K562 (cell line): ENCODE results near the gene TGFBR3L. TPM values are rescaled to one million over a fixed set of nuclear protein-coding genes. Genes with fewer than 3 reads are reported as not detected.

ENCODE experiments used
- ATAC-seq: fragments of 200-7000 bp; cut with Tn5 transposase; 3 replicates; pipeline ENCODE4 v1.9.1; 2020; ENCODE audit warnings: moderate library complexity
- BruUV-seq: library from RNA; stranded (reverse); fragments of 400-500 nt; replicated peaks from 2 replicates; lab custom pipeline; 2021; lab: Mats Ljungman, UMichigan
- CTCF ChIA-PET: fragments of 300-600 bp; formaldehyde crosslinking; extraction: SDS; loops from one replicate; lab custom pipeline; 2021; ENCODE audit warnings: low intra/inter-chr PET ratio; lab: Yijun Ruan, JAX
- POLR2A ChIA-PET: fragments of 300-600, 350-650 bp; sonication (Branson Sonifier 250); formaldehyde crosslinking; extraction: SDS; loops from one replicate; lab custom pipeline; 2021; ENCODE audit warnings: antibody characterized with exemption, inconsistent platforms; lab: Yijun Ruan, JAX
- DNase-seq, 4 experiments: peaks; one replicate each; pipeline versions ENCODE4 v3.0.0 to v3.0.0-alpha.2; 2011 to 2018; ENCODE audit warnings: low spot score in 3 of 4, mixed read lengths in 3 of 4; ENCODE audit errors: extremely low read depth in 1 of 4
- FAIRE-seq: peaks from 2 replicates; lab custom pipeline; 2011; peaks lifted over from hg19 to GRCh38; lab: Jason Lieb, UNC
- H2AFZ ChIP-seq: 2 replicates; pipeline ENCODE4 v1.6.0; 2011; ENCODE audit warnings: low read depth, low read length, control low read depth, inconsistent platforms
- H3K27ac ChIP-seq: fragments of 200-600 bp; 3 replicates; pipeline ENCODE4 v1.8.0; 2011; ENCODE audit warnings: low read depth, mild to moderate bottlenecking, control low read depth, inconsistent platforms, low read length, moderate library complexity, mixed read lengths; ENCODE audit errors: extremely low read depth
- H3K27me3 ChIP-seq, 2 experiments: fragments of 300-600 bp in 1 of 2; 2 replicates in 1 of 2; 3 replicates in 1 of 2; pipeline versions ENCODE4 v1.6.0 to v1.8.0; 2011; ENCODE audit warnings: inconsistent platforms in 2 of 2, low read length in 2 of 2, mild to moderate bottlenecking in 1 of 2, mixed read lengths in 1 of 2, moderate library complexity in 1 of 2; ENCODE audit not compliant: control insufficient read depth in 2 of 2, insufficient read depth in 2 of 2
- H3K36me3 ChIP-seq: fragments of 300-600 bp; 3 replicates; pipeline ENCODE4 v1.8.0; 2011; ENCODE audit warnings: mild to moderate bottlenecking, low read length, inconsistent platforms; ENCODE audit not compliant: control insufficient read depth, insufficient read depth
- H3K4me1 ChIP-seq, 2 experiments: fragments of 200-600 bp in 1 of 2; replicated peaks in 1 of 2; 2 replicates in 1 of 2; 3 replicates in 1 of 2; pipeline versions ENCODE4 v1.5.1 to v1.8.0; 2011; ENCODE audit warnings: inconsistent platforms in 2 of 2, low read length in 2 of 2, mild to moderate bottlenecking in 1 of 2, mixed read lengths in 1 of 2, moderate library complexity in 1 of 2; ENCODE audit not compliant: control insufficient read depth in 2 of 2, insufficient read depth in 2 of 2
- H3K4me2 ChIP-seq: 2 replicates; pipeline ENCODE4 v1.6.1; 2011; ENCODE audit warnings: low read length, control low read depth, inconsistent platforms, mixed read lengths; ENCODE audit not compliant: insufficient read depth
- H3K4me3 ChIP-seq: fragments of 200-600 bp; sonication (generic), shearing (Covaris generic); 2 replicates; pipeline ENCODE4 v1.5.1; 2016; ENCODE audit warnings: control low read depth, inconsistent platforms
- H3K79me2 ChIP-seq: fragments of 200-600 bp; 3 replicates; pipeline ENCODE4 v1.8.0; 2011; ENCODE audit warnings: low read length, inconsistent platforms; ENCODE audit not compliant: control insufficient read depth, insufficient read depth
- H3K9ac ChIP-seq, 2 experiments: 2 replicates each; pipeline versions ENCODE4 v1.6.0 to v1.6.1; 2011; ENCODE audit warnings: low read depth in 2 of 2, low read length in 2 of 2, control low read depth in 1 of 2, inconsistent platforms in 1 of 2, mild to moderate bottlenecking in 1 of 2, mixed read lengths in 1 of 2; ENCODE audit not compliant: insufficient read depth in 1 of 2
- H3K9me1 ChIP-seq: one replicate; pipeline ENCODE4 v1.6.0; 2011; ENCODE audit warnings: inconsistent platforms, mild to moderate bottlenecking, low read length, moderate library complexity; ENCODE audit not compliant: control insufficient read depth, insufficient read depth
- H3K9me3 ChIP-seq: replicated peaks from 2 replicates; pipeline ENCODE4 v1.5.1; 2011; ENCODE audit warnings: low read depth, low read length, inconsistent platforms; ENCODE audit not compliant: control insufficient read depth, insufficient read depth
- H4K20me1 ChIP-seq: replicated peaks from 2 replicates; pipeline ENCODE4 v1.6.1; 2011; ENCODE audit warnings: low read length, inconsistent platforms, mixed read lengths; ENCODE audit not compliant: control insufficient read depth, insufficient read depth
- PHB2 ChIP-seq: fragments of 450-650 bp; IDR thresholded peaks from 2 replicates; pipeline ENCODE4 v1.6.1; 2017; ENCODE audit warnings: low read depth
- POLR2A ChIP-seq: fragments of 450-650 bp; conservative IDR thresholded peaks from 2 replicates; pipeline ENCODE4 v1.6.1; 2016
- PRDM10 ChIP-seq: fragments of 450-650 bp; IDR thresholded peaks from 2 replicates; pipeline ENCODE4 v1.6.1; 2018; ENCODE audit not compliant: partially characterized antibody
- RBFOX2 ChIP-seq: fragments of 200-400 bp; formaldehyde crosslinking; IDR thresholded peaks from 2 replicates; pipeline ENCODE4 v1.6.1; 2017; ENCODE audit warnings: low read depth, mild to moderate bottlenecking, low read length, moderate library complexity
- SMAD4 ChIP-seq: fragments of 250-450 bp; sonication (Bioruptor Pico); conservative IDR thresholded peaks from 2 replicates; pipeline ENCODE4 v1.8.0; 2021; ENCODE audit warnings: inconsistent platforms, mild to moderate bottlenecking, moderate library complexity
- WGBS: fragments of 100-300 bp; shearing (Covaris generic); methylation state at CpG from one replicate; pipeline ENCODE4 v1.1.6; 2016; ENCODE audit warnings: low coverage, mixed read lengths; ENCODE audit not compliant: insufficient coverage; ENCODE audit errors: missing lambda C conversion rate; 5-methylcytosine and 5-hydroxymethylcytosine counted together
- in situ Hi-C: fragments of 300-500 bp; cut with MboI; formaldehyde crosslinking; loops from 4 replicates; pipeline ENCODE4 v1.15.0; 2018; ENCODE audit warnings: inconsistent platforms, mixed read lengths
- intact Hi-C: fragments of 100-400 bp; cut with micrococcal nuclease; formaldehyde crosslinking; loops from 2 replicates; pipeline ENCODE4 v1.14.2; 2022
- polyA plus RNA-seq, 8 experiments: library from polyadenylated mRNA; depleted of rRNA in 4 of 8; stranded (reverse) in 5 of 8; unstranded in 3 of 8; fragments of >200 nt; fragmentation: Nextera tagmentation in 2 of 8; fragmentation: Illumina TruSeq in 1 of 8; extraction: Ambion mirVana in 2 of 8; extraction: Trizol in 1 of 8; gene quantifications; 2 replicates each; pipeline versions ENCODE4 v1.2.1 to v1.2.3, GENCODE V29; 2011 to 2014; ENCODE audit warnings: inconsistent platforms in 1 of 8, missing spikeins in 1 of 8
- total RNA-seq, 7 experiments: library from RNA; depleted of rRNA in 6 of 7; stranded (reverse); fragments of >200 nt in 6 of 7; fragmentation: Illumina TruSeq in 2 of 7; extraction: Trizol in 2 of 7; gene quantifications; 2 replicates each; pipeline versions ENCODE4 v1.2.1 to v1.2.3, GENCODE V29; 2011 to 2021; ENCODE audit warnings: low replicate concordance in 1 of 7

The TGFBR3L gene
- total and polyA plus RNA-seq, 9 of the 15 experiments (the other 6 are each of a cell fraction or from before 2014, with no cell fraction given): not detected

- ChIA-PET CTCF (no interaction called here), POLR2A (interaction anchor here (1.2 to 1.3 kb wide), 2 partner anchors 8 to 9 kb away, joined by 5 read pairs; partner anchors contain the start of gene TIMM44)
- 97% methylated on average over 13 of the region's 21 CpGs for WGBS
- H3K27me3 ChIP-seq: no peaks in the 10 kb centered on the region
- DNase-seq: no peak
- H3K27ac ChIP-seq: no peak overlapping the region
- no TSS peak for BruUV-seq
- no peaks in the 10 kb centered on the region for H3K9me3 ChIP-seq
- in situ Hi-C loops: no loop called here
- no peaks in the 10 kb centered on the region; the same call in 1 of the 2 replicates for H4K20me1 ChIP-seq
- H2AFZ ChIP-seq: no peak overlapping the region
- TF ChIP-seq RBFOX2 (peak; percentile 43), SMAD4 (CRISPR knock-in tag) (no peak)
- TF ChIP-seq, all 486 proteins: peak for 1
- intact Hi-C loops: no loop called here
- no peak for ATAC-seq
- Histone ChIP-seq H3K9ac (no peak overlapping the region; a peak in 1 of 4 replicates), H3K4me3 (no peak overlapping the region), H3K4me1 (peaks cover 0 to 35% of the 10 kb centered on the region in 2 experiments; a peak in 3 of 5 replicates), H3K9me1 (no peaks in the 10 kb centered on the region), H3K36me3 (peaks cover 95% of the 10 kb centered on the region), H3K4me2 (no peak overlapping the region), H3K79me2 (peaks cover 17% of the 10 kb centered on the region)
- FAIRE-seq: no peak
Observed at GRCh38 chr19:7934766-7935165, 20.1 kb downstream of the TGFBR3L start.

GRCh38 chr19:7940841-7941240 lies 26.2 kb downstream of the TGFBR3L start:
- no peak for DNase-seq
- intact Hi-C loops (loop anchor here (5.0 to 10.0 kb wide), 2 partner anchors 124 to 211 kb away; no protein-coding TSS in a partner anchor), in situ Hi-C loops (no loop called here)
- H3K79me2 ChIP-seq: peaks cover 67% of the 10 kb centered on the region
- CTCF ChIA-PET: no interaction called here
- no peak overlapping the region for H3K27ac ChIP-seq
- no peak overlapping the region for H3K4me3 ChIP-seq
- POLR2A ChIA-PET: interaction anchor here (1.2 to 1.6 kb wide), 2 partner anchors 10 to 12 kb away, joined by 5 to 6 read pairs; no protein-coding TSS in a partner anchor
- peak overlapping the region in 1 of 2 experiments; percentile 95; a peak in 1 of 4 replicates for H3K9ac ChIP-seq
- H4K20me1 ChIP-seq: no peaks in the 10 kb centered on the region
- ATAC-seq: no peak
- H3K4me2 ChIP-seq: no peak overlapping the region
- BruUV-seq: no TSS peak
- no peak for FAIRE-seq
- WGBS: 94% methylated on average over 13 of the region's 13 CpGs
- H2AFZ ChIP-seq: no peak overlapping the region
- H3K9me3 ChIP-seq: no peaks in the 10 kb centered on the region
- H3K9me1 ChIP-seq: peaks cover 4% of the 10 kb centered on the region
- no peaks in the 10 kb centered on the region for H3K27me3 ChIP-seq
- H3K4me1 ChIP-seq: peaks cover 11 to 33% of the 10 kb centered on the region in 2 experiments; a peak in 4 of 5 replicates
- TF ChIP-seq PRDM10 (peak; percentile 21), POLR2A (0 out of 2 replicates have a peak, but pooled peaks have one; percentile 8), PHB2 (no peak)
- peaks cover 64% of the 10 kb centered on the region for H3K36me3 ChIP-seq
